H54 (cell line): ENCODE data around the gene CNTNAP2.
"Not testable (repeated sequence)": the region's sequence is repeated elsewhere in the genome, so short reads cannot be mapped to it uniquely, and the experiment has no call there.

Source experiments
- DNase-seq: peaks from one replicate; pipeline ENCODE4 v3.0.0; 2011; ENCODE audit warnings: low spot score, mixed read lengths; ENCODE audit not compliant: insufficient read length
- FAIRE-seq: peaks from 3 replicates; lab custom pipeline; 2011; peaks lifted over from hg19 to GRCh38; lab: Jason Lieb, UNC
- POLR2A ChIP-seq: IDR thresholded peaks from 2 replicates; pipeline ENCODE4 v1.6.1; 2011; ENCODE audit warnings: low read depth, mild to moderate bottlenecking, low read length

CNTNAP2 gene

GRCh38 chr7:148037044-148037443 lies 1920.4 kb downstream of the CNTNAP2 start:
- no peak for TF ChIP-seq POLR2A
- DNase-seq (no peak), FAIRE-seq (no peak)

GRCh38 chr7:148041156-148041555 lies 1924.6 kb downstream of the CNTNAP2 start:
- FAIRE-seq (no peak), DNase-seq (no peak)
- no peak for TF ChIP-seq POLR2A

GRCh38 chr7:148042935-148043631 lies 1926.5 kb downstream of the CNTNAP2 start:
- no peak for DNase-seq
- no peak for FAIRE-seq

GRCh38 chr7:148044173-148044572 lies 1927.6 kb downstream of the CNTNAP2 start:
- FAIRE-seq (no peak), DNase-seq (no peak)
- no peak for TF ChIP-seq POLR2A

More at GRCh38 chr7:148042935-148043631, 1926.5 kb downstream of the CNTNAP2 start:
- no peak for TF ChIP-seq POLR2A

- no peak for DNase-seq
- TF ChIP-seq POLR2A, result no peak
- no peak for FAIRE-seq
Measured at GRCh38 chr7:148045521-148045920, 1928.9 kb downstream of the CNTNAP2 start.

- FAIRE-seq, result no peak
- no peak for TF ChIP-seq POLR2A
- DNase-seq, result no peak
Measured at GRCh38 chr7:148049068-148049467, 1932.5 kb downstream of the CNTNAP2 start.

- no peak for FAIRE-seq
- TF ChIP-seq POLR2A, result no peak
- no peak for DNase-seq
Measured at GRCh38 chr7:148050492-148051158, 1934.0 kb downstream of the CNTNAP2 start.

- TF ChIP-seq POLR2A, result no peak
- no peak for FAIRE-seq
- no peak for DNase-seq
Measured at GRCh38 chr7:148056406-148056805, 1939.8 kb downstream of the CNTNAP2 start.

GRCh38 chr7:148058092-148058491 lies 1941.5 kb downstream of the CNTNAP2 start:
- no peak for TF ChIP-seq POLR2A
- FAIRE-seq (no peak), DNase-seq (no peak)

GRCh38 chr7:148058753-148059152 lies 1942.2 kb downstream of the CNTNAP2 start:
- TF ChIP-seq POLR2A, result no peak
- no peak for DNase-seq
- FAIRE-seq, result no peak

- FAIRE-seq (no peak), DNase-seq (no peak)
- no peak for TF ChIP-seq POLR2A
Measured at GRCh38 chr7:148060724-148061123, 1944.1 kb downstream of the CNTNAP2 start.

- not testable (repeated sequence) for DNase-seq, FAIRE-seq
Measured at GRCh38 chr7:148078111-148078510, 1961.5 kb downstream of the CNTNAP2 start.

- no peak for TF ChIP-seq POLR2A
- FAIRE-seq (no peak), DNase-seq (no peak)
Measured at GRCh38 chr7:148079206-148080080, 1962.8 kb downstream of the CNTNAP2 start.

- no peak for TF ChIP-seq POLR2A
- no peak for FAIRE-seq
- DNase-seq, result no peak
Measured at GRCh38 chr7:148083448-148083847, 1966.8 kb downstream of the CNTNAP2 start.

GRCh38 chr7:148084138-148084537 lies 1967.5 kb downstream of the CNTNAP2 start:
- TF ChIP-seq POLR2A, result no peak
- no peak for FAIRE-seq
- peak; percentile 6 for DNase-seq
